HUES64 (cell line): ENCODE data around the gene ZNF600.
"Not testable (repeated sequence)": the region's sequence is repeated elsewhere in the genome, so short reads cannot be mapped to it uniquely, and the experiment has no call there.

Source experiments
- H3K27ac ChIP-seq: 2 replicates; pipeline ENCODE4 v1.7.0; 2013; ENCODE audit warnings: low read depth, low read length, inconsistent platforms
- H3K27me3 ChIP-seq: 2 replicates; pipeline ENCODE4 v1.6.1; 2013; ENCODE audit warnings: mild to moderate bottlenecking, low read length; ENCODE audit not compliant: insufficient read depth
- H3K36me3 ChIP-seq: 2 replicates; pipeline ENCODE4 v1.6.1; 2013; ENCODE audit warnings: mild to moderate bottlenecking, low read length; ENCODE audit not compliant: insufficient read depth
- H3K4me1 ChIP-seq: 2 replicates; pipeline ENCODE4 v1.6.1; 2013; ENCODE audit warnings: mild to moderate bottlenecking, low read length, moderate library complexity; ENCODE audit not compliant: insufficient read depth
- H3K4me3 ChIP-seq: 2 replicates; pipeline ENCODE4 v1.5.1; 2013; ENCODE audit warnings: mild to moderate bottlenecking, low read length, moderate library complexity
- H3K9ac ChIP-seq: 2 replicates; pipeline ENCODE4 v1.6.1; 2013; ENCODE audit warnings: mild to moderate bottlenecking, low read depth, low read length
- H3K9me3 ChIP-seq: 2 replicates; pipeline ENCODE4 v1.6.1; 2013; ENCODE audit warnings: low read depth, low read length; ENCODE audit not compliant: insufficient read depth
- WGBS: fragments of 150-250, 120-280 bp; methylation state at CpG from one replicate; pipeline ENCODE4 v1.1.7; 2013; ENCODE audit warnings: missing lambda C conversion rate; 5-methylcytosine and 5-hydroxymethylcytosine counted together

Gene ZNF600

GRCh38 chr19:52720541-52720940 is 66.0 kb downstream of the ZNF600 start:
- peaks cover 26% of the 10 kb centered on the region; the same call in 1 of the 2 replicates for H3K36me3 ChIP-seq
- peaks cover 10% of the 10 kb centered on the region for H3K9me3 ChIP-seq
- H3K27ac ChIP-seq, H3K4me3 ChIP-seq, H3K9ac ChIP-seq: not testable (repeated sequence)
- 97% methylated on average over 21 of the region's 21 CpGs for WGBS
- H3K27me3 ChIP-seq = peaks cover 14% of the 10 kb centered on the region; the same call in 1 of the 2 replicates
- H3K4me1 ChIP-seq = peaks cover 20% of the 10 kb centered on the region

DNA sequence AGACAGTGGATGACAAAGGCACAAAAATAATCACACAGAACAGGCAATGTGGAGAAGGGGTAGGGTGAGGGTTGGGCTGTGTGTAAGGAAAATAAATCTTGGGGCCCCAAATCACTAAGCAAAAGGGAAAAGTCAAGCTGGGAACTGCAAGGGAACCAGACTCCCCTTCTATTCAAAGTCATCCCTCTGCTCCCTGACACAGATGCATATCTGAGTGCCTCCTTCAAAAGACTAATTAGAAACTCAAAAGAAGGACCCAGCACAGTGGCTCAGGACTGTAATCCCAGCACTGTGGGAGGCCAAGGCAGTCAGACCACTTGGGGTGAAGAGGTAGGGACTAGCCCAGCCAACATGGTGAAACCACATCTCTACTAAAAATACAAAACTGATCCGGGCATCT is 70.1 kb downstream of the ZNF600 start:
- WGBS = 6% methylated on average over 1 of the region's 1 CpG
- peaks cover 6% of the 10 kb centered on the region for H3K9me3 ChIP-seq
- H3K36me3 ChIP-seq = peaks cover 46% of the 10 kb centered on the region
- peak overlapping the region; percentile 22 for H3K4me3 ChIP-seq
- peaks cover 24% of the 10 kb centered on the region for H3K4me1 ChIP-seq
- no peak overlapping the region for H3K9ac ChIP-seq
- H3K27me3 ChIP-seq = peaks cover 17% of the 10 kb centered on the region; the same call in 1 of the 2 replicates
- peak overlapping the region; percentile 82 for H3K27ac ChIP-seq

GRCh38 chr19:52715902-52716301 is 70.7 kb downstream of the ZNF600 start:
- Histone ChIP-seq H3K36me3 (peaks cover 47% of the 10 kb centered on the region), H3K4me3 (peak overlapping the region; percentile 22; the same call in 1 of the 2 replicates), H3K27me3 (peaks cover 17% of the 10 kb centered on the region; the same call in 1 of the 2 replicates), H3K4me1 (peaks cover 24% of the 10 kb centered on the region), H3K27ac (peak overlapping the region; percentile 82)
- H3K9ac ChIP-seq, H3K9me3 ChIP-seq: not testable (repeated sequence)
- WGBS = 53% methylated on average over 4 of the region's 4 CpGs

DNA sequence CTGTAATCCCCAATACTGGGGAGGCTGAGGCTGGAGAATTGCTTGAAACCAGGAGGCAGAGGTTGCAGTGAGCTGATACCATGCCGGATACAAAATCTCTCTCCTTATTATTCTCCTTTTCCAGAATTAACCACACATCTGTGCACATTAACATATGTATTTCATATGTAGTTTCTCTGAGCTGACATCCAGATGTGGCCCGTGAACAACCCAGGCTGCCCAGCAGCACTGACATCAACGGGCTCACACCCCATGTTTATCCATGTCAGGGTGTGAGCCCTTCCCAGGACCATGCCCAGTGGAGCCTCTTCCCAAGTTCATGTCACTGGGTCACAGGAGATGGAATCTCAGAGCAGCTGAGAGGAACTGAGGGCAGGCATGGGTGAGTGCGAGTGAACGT is 71.3 kb downstream of the ZNF600 start:
- not testable (repeated sequence) for H3K27ac ChIP-seq, H3K9ac ChIP-seq, H3K4me3 ChIP-seq, H3K9me3 ChIP-seq
- H3K27me3 ChIP-seq = peaks cover 17% of the 10 kb centered on the region; the same call in 1 of the 2 replicates
- peaks cover 24% of the 10 kb centered on the region for H3K4me1 ChIP-seq
- peaks cover 48% of the 10 kb centered on the region for H3K36me3 ChIP-seq
- 87% methylated on average over 5 of the region's 5 CpGs for WGBS
